HG02759 (cell line): ENCODE results near the gene C16orf89.
"Not testable (repeated sequence)": the region's sequence is repeated elsewhere in the genome, so short reads cannot be mapped to it uniquely, and the experiment has no call there.

Experiments
- ATAC-seq: cut with Tn5 transposase; IDR thresholded peaks from one replicate; pipeline ENCODE4 v1.9.1; 2021; ENCODE audit warnings: mild to moderate bottlenecking, moderate library complexity; ENCODE audit not compliant: unreplicated experiment

C16orf89 gene

DNA sequence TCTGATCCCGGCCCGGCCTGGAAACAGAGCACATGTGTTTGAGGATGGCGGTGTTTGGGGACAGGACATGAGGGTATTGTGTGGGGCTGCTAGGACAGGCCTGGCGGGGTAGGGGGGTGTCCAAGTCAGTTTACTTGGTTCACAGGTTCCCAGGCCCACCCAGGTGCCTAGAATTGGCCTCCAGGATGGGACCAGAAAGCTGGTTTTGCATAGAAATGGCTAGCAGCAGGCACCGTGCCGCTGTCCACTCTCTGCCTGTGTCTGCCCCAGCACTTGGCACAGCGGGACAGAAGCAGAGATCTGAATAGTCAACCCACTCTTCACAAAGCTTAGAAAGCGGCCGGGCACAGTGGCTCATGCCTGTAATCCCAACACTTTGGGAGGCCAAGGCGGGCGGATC, 20.0 kb upstream of the C16orf89 start:
- not testable (repeated sequence) for ATAC-seq

DNA sequence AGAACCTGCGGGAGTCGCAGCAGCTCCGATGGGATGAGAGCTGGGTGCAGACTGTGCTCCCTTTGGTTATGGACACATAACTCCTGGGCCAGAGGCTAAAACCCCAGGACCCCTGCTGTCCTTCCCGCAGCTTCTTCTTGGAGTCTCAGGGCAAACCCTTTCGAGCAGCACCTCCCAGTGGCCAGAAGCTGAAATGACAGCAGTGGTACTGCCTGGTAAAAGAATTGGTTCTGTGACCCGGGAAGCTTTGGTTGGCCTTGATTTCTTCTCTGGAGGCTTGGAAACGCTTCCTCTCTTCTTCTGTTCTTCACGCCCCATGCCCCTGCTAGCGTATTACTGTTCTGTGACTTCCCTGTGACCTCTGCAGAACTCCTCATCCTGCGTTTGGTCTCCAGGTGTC, 19.0 kb upstream of the C16orf89 start:
- ATAC-seq: not testable (repeated sequence)

- not testable (repeated sequence) for ATAC-seq
Observed at GRCh38 chr16:5084099-5084731, 18.5 kb upstream of the C16orf89 start.

- not testable (repeated sequence) for ATAC-seq
Observed at GRCh38 chr16:5083646-5084045, 17.9 kb upstream of the C16orf89 start.

- ATAC-seq: not testable (repeated sequence)
Observed at GRCh38 chr16:5080996-5081395, 15.2 kb upstream of the C16orf89 start.

DNA sequence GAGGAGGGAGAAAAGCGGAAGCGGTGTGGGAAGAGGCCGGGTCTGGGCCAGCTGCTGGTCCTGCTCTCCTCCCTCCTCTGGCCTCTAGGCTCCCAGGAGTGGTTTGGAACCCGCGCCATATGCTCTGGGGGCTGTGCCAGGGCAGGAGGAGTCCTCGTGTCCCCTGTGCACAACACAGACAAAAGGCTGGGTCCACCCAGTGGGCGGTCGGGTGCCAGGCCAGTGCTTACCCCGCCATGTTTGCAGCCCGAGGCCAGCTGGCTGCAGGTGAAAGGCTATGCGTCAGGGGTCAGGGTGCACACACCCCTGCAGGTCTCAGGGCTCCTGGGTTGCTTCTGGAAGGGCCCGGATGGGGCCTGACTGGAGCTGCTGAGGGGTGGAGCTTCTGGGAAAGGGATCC, 14.7 kb upstream of the C16orf89 start:
- ATAC-seq: not testable (repeated sequence)

- no peak for ATAC-seq
Observed at GRCh38 chr16:5078626-5079025, 12.9 kb upstream of the C16orf89 start.

GRCh38 chr16:5077304-5077703, 11.5 kb upstream of the C16orf89 start:
- ATAC-seq: no peak

DNA sequence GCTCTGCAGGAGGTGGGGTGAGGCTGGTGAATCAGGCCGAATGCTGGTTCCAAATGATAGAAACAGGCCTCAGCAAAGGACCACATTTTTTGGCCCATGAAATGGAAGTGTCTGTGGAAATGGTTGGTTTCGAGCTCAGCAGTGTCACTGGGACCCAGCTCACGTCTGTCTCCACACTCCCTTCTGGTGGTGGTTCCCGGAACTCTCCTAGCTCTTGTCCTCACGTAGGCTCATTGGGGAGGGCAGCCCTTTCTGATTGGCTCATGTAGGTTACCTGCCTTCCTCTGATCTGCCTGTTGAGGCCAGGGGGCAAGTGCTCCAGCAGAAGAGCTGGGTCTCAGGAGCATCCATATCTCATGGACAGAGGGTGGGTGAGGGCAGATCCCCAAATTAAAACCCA, 9.9 kb upstream of the C16orf89 start:
- no peak for ATAC-seq

GRCh38 chr16:5073771-5074170, 8.0 kb upstream of the C16orf89 start:
- not testable (repeated sequence) for ATAC-seq

DNA sequence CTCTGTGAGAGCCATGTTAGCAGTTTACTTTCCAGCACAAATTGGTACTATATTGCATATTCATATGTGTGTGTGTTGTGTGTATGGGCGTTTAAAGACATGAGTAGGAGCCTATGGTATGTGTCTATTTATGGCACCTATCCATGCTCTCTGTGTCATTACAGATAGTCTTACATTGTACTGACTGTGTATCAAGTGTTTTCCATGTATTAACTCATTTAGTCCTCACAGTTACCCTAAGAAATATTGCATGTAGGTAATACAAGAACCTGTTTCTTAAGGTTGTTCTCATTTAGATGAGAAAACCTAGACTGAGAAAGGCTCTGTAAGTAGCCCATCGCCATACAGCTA, 7.5 kb upstream of the C16orf89 start:
- no peak for ATAC-seq

GRCh38 chr16:5072334-5073278, 6.8 kb upstream of the C16orf89 start:
- no peak for ATAC-seq

- ATAC-seq: peak; percentile 94
Observed at GRCh38 chr16:5071681-5072333, 6.1 kb upstream of the C16orf89 start, which contains the start of gene ALG1. ALG1 (plus strand) TSS chr16:5071843; CDS start chr16:5071850, 7 bp downstream.

GRCh38 chr16:5071341-5071680, 5.6 kb upstream of the C16orf89 start:
- ATAC-seq: no peak

- no peak for ATAC-seq
Observed at GRCh38 chr16:5070431-5071186, 4.9 kb upstream of the C16orf89 start.

DNA sequence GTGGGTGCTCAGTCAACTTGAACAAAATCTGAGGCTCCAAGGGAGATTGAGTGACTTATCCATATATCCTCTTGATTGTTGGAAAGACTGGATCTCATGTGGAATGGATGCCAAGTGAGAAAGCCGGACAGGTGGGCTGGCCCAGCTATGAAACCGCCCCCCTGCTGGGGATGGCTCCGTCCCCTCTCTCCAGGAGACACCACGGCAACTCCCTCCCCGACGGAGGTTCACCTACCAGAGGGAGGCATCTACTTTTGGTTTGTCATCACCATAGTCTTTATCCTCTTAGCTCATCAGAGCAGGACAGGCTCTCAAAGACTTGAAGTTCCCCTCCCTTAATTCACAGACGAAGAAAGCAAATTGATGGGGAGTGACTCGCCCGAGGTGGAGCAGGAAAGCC, 4.1 kb upstream of the C16orf89 start:
- ATAC-seq: no peak

GRCh38 chr16:5069048-5069447, 3.3 kb upstream of the C16orf89 start:
- ATAC-seq: no peak

- no peak for ATAC-seq
Observed at GRCh38 chr16:5066511-5066910, 755 bp upstream of the C16orf89 start.

DNA sequence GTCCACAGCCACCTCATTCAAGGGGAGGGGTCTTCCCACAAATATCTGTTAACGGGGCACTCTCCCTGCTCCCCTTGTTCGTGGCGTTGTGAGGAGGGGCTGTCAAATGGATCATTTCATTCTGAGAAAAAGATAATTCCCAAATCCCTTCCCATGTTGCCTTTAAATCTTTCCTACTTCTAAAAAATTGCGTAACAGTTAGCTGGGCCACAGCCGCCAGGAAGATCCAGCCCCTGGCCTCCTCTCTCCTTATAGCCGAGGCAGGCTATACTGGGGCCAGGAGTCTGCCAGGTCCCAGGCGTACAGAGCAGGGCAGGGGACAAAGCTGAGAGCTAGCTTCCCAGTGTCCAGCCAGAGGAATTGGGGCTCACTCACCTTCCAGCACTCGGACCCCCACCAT, 430 bp downstream of the C16orf89 start:
- ATAC-seq: no peak

- ATAC-seq: no peak
Observed at GRCh38 chr16:5064915-5065314, 841 bp downstream of the C16orf89 start.
